GM21390 (cell line): ENCODE measurements around the gene TRIM7.
A peak's percentile ranks its signal among the peaks of the same experiment; 100 is the strongest.

Experiments
- ATAC-seq: cut with Tn5 transposase; IDR thresholded peaks from one replicate; pipeline ENCODE4 v1.9.1; 2021; ENCODE audit not compliant: unreplicated experiment

TRIM7 gene

GRCh38 chr5:181173420-181174342 is 31.3 kb downstream of the TRIM7 start:
- ATAC-seq: peak; percentile 53

- peak; percentile 34 for ATAC-seq
Measured at GRCh38 chr5:181173027-181173419, 32.0 kb downstream of the TRIM7 start.

GRCh38 chr5:181171782-181172181 is 33.2 kb downstream of the TRIM7 start:
- ATAC-seq: no peak

- no peak for ATAC-seq
Measured at GRCh38 chr5:181170996-181171395, 34.0 kb downstream of the TRIM7 start.

GRCh38 chr5:181170237-181170825 is 34.7 kb downstream of the TRIM7 start:
- no peak for ATAC-seq

GRCh38 chr5:181169459-181170236 is 35.3 kb downstream of the TRIM7 start:
- ATAC-seq: peak; percentile 41

- ATAC-seq: no peak
Measured at GRCh38 chr5:181168595-181169118, 36.3 kb downstream of the TRIM7 start.

GRCh38 chr5:181167814-181168488 is 37.0 kb downstream of the TRIM7 start:
- no peak for ATAC-seq

- no peak for ATAC-seq
Measured at GRCh38 chr5:181166812-181167733, 37.9 kb downstream of the TRIM7 start.

GRCh38 chr5:181164076-181164952 is 40.7 kb downstream of the TRIM7 start:
- ATAC-seq: no peak

GRCh38 chr5:181163487-181164075 is 41.4 kb downstream of the TRIM7 start:
- ATAC-seq: no peak

GRCh38 chr5:181161534-181162175 is 43.3 kb downstream of the TRIM7 start:
- ATAC-seq: peak; percentile 7

- ATAC-seq: peak; percentile 29
Measured at GRCh38 chr5:181160755-181161533, 44.1 kb downstream of the TRIM7 start.

GRCh38 chr5:181160152-181160754 is 44.7 kb downstream of the TRIM7 start:
- ATAC-seq: peak; percentile 41

GRCh38 chr5:181159286-181160151 is 45.5 kb downstream of the TRIM7 start:
- peak; percentile 63 for ATAC-seq

- no peak for ATAC-seq
Measured at GRCh38 chr5:181158869-181159268, 46.1 kb downstream of the TRIM7 start.
